Thyroid gland (tissue), 4 donors: Measurements from ENCODE around the gene MCF2L. TPM values are rescaled to one million over a fixed set of nuclear protein-coding genes. Genes with fewer than 3 reads are reported as not detected.

Experiments used
- DNase-seq, 2 donors: peaks; one replicate each; pipeline ENCODE4 v3.0.0-alpha.2; 2019
- H3K27ac ChIP-seq, 3 donors: fragments of 200-600 bp; sonication (generic); 1 replicate in 2 of 3; 2 replicates in 1 of 3; pipeline ENCODE4 v1.5.1; 2016 to 2019; ENCODE audit warnings: mild to moderate bottlenecking in 1 of 3, moderate library complexity in 1 of 3
- H3K27me3 ChIP-seq: fragments of 200-600 bp; sonication (generic); one replicate; pipeline ENCODE4 v1.5.1; 2019
- H3K36me3 ChIP-seq, 2 donors: fragments of 200-600 bp; sonication (generic); one replicate each; pipeline ENCODE4 v1.5.1; 2016 to 2019
- H3K4me1 ChIP-seq, 2 donors: fragments of 200-600 bp; sonication (generic); one replicate each; pipeline ENCODE4 v1.5.1; 2017 to 2019
- H3K4me3 ChIP-seq, 3 donors: fragments of 200-600 bp; sonication (generic); replicated peaks in 1 of 3; 1 replicate in 2 of 3; 2 replicates in 1 of 3; pipeline ENCODE4 v1.5.1; 2016; ENCODE audit warnings: mild to moderate bottlenecking in 1 of 3
- H3K9me3 ChIP-seq: fragments of 200-600 bp; sonication (generic); one replicate; pipeline ENCODE4 v1.5.1; 2017
- CTCF ChIP-seq, 6 experiments: fragments of 200-600 bp in 3 of 6; fragments of 450-650 bp in 3 of 6; sonication (generic) in 3 of 6; IDR thresholded peaks; one replicate each; pipeline ENCODE4 v1.5.1; 2016 to 2019; ENCODE audit warnings: antibody characterized with exemption in 6 of 6, mild to moderate bottlenecking in 2 of 6, inconsistent platforms in 1 of 6, moderate library complexity in 1 of 6
- POLR2A ChIP-seq, 2 donors: fragments of 450-650 bp; IDR thresholded peaks; one replicate each; pipeline ENCODE4 v1.6.1; 2017; ENCODE audit warnings: antibody characterized with exemption in 2 of 2, mild to moderate bottlenecking in 2 of 2, moderate library complexity in 1 of 2
- WGBS, 2 donors: methylation state at CpG; one replicate each; pipeline ENCODE4 v1.1.5; 2017; 5-methylcytosine and 5-hydroxymethylcytosine counted together
- intact Hi-C: fragments of 100-400 bp; cut with DNase I; formaldehyde crosslinking; loops from one replicate; pipeline ENCODE4 v1.15.1; 2023
- total RNA-seq, 4 donors: library from RNA; depleted of rRNA; stranded (reverse); fragments of >200 nt; gene quantifications; one replicate each; pipeline ENCODE4 v1.2.3, GENCODE V29; 2016

The MCF2L gene
- total RNA-seq, 4 donors from 2014 or later: 35.6 to 83.4 (median 43.6) TPM

GRCh38 chr13:113141601-113141970, 172.6 kb downstream of the MCF2L start:
- Histone ChIP-seq H3K9me3 (no peaks in the 10 kb centered on the region), H3K27me3 (no peaks in the 10 kb centered on the region), H3K4me1 (peaks cover 0 to 7% of the 10 kb centered on the region in 2 donors), H3K27ac (no peak overlapping the region), H3K4me3 (no peak overlapping the region), H3K36me3 (no peaks in the 10 kb centered on the region)
- peak in 1 of 2 donors; percentile 1 for DNase-seq
- WGBS, 2 donors: 94 to 95% methylated on average over 10 to 16 of the region's 18 CpGs
- intact Hi-C loops: no loop called here
- no peak for TF ChIP-seq POLR2A (IDR thresholded peaks at IDR 0.05)
- TF ChIP-seq CTCF (IDR thresholded peaks at IDR 0.05): no peak

GRCh38 chr13:113142876-113143275, 173.9 kb downstream of the MCF2L start:
- Histone ChIP-seq H3K27me3 (no peaks in the 10 kb centered on the region), H3K4me3 (no peak overlapping the region), H3K27ac (no peak overlapping the region), H3K36me3 (no peaks in the 10 kb centered on the region), H3K9me3 (no peaks in the 10 kb centered on the region), H3K4me1 (peaks cover 0 to 7% of the 10 kb centered on the region in 2 donors)
- no peak for DNase-seq
- WGBS, 2 donors: 87 to 94% methylated on average over 7 of the region's 7 CpGs
- intact Hi-C loops: no loop called here
- TF ChIP-seq CTCF (IDR thresholded peaks at IDR 0.05) (no peak), POLR2A (IDR thresholded peaks at IDR 0.05) (no peak)

GRCh38 chr13:113143466-113144254, 174.6 kb downstream of the MCF2L start:
- Histone ChIP-seq H3K36me3 (no peaks in the 10 kb centered on the region), H3K4me1 (peaks cover 0 to 7% of the 10 kb centered on the region in 2 donors), H3K9me3 (no peaks in the 10 kb centered on the region), H3K27me3 (no peaks in the 10 kb centered on the region), H3K4me3 (no peak overlapping the region), H3K27ac (no peak overlapping the region)
- WGBS, 2 donors: 88 to 89% methylated on average over 35 to 38 of the region's 39 CpGs
- intact Hi-C loops: no loop called here
- TF ChIP-seq POLR2A (IDR thresholded peaks at IDR 0.05) (no peak), CTCF (IDR thresholded peaks at IDR 0.05) (no peak)
- DNase-seq: no peak

GRCh38 chr13:113144255-113144629, 175.2 kb downstream of the MCF2L start:
- Histone ChIP-seq H3K9me3 (no peaks in the 10 kb centered on the region), H3K4me3 (no peak overlapping the region), H3K27me3 (no peaks in the 10 kb centered on the region), H3K4me1 (peaks cover 0 to 7% of the 10 kb centered on the region in 2 donors), H3K27ac (no peak overlapping the region), H3K36me3 (no peaks in the 10 kb centered on the region)
- WGBS, 2 donors: 87 to 89% methylated on average over 8 to 9 of the region's 12 CpGs
- DNase-seq: no peak
- intact Hi-C loops: no loop called here
- no peak for TF ChIP-seq POLR2A (IDR thresholded peaks at IDR 0.05)

GRCh38 chr13:113145496-113145895, 176.5 kb downstream of the MCF2L start:
- Histone ChIP-seq H3K4me1 (no peaks in the 10 kb centered on the region), H3K4me3 (no peak overlapping the region), H3K9me3 (no peaks in the 10 kb centered on the region), H3K27ac (no peak overlapping the region), H3K36me3 (no peaks in the 10 kb centered on the region), H3K27me3 (no peaks in the 10 kb centered on the region)
- no peak for TF ChIP-seq CTCF (IDR thresholded peaks at IDR 0.05)
- TF ChIP-seq POLR2A (IDR thresholded peaks at IDR 0.05): no peak
- 88 to 89% methylated on average over 12 of the region's 12 CpGs for WGBS, 2 donors
- DNase-seq: no peak
- intact Hi-C loops: no loop called here
